GM23338 (cell line): ENCODE results near the gene SDHAF2.

Experiments used
- POLR2AphosphoS5 ChIP-seq: IDR thresholded peaks from 2 replicates; pipeline ENCODE4 v1.6.1; 2016; ENCODE audit warnings: antibody characterized with exemption, low read depth
- TF ChIP-seq, protein P1 (sequence below), 2 experiments: fragments of 200-600 bp in 1 of 2; sonication (generic) in 1 of 2; conservative IDR thresholded peaks; 2 replicates each; pipeline versions ENCODE4 v1.5.1 to v1.6.1; 2016 to 2017; ENCODE audit warnings: antibody characterized with exemption in 2 of 2, low read depth in 2 of 2, mild to moderate bottlenecking in 2 of 2, moderate library complexity in 1 of 2

DNA sequence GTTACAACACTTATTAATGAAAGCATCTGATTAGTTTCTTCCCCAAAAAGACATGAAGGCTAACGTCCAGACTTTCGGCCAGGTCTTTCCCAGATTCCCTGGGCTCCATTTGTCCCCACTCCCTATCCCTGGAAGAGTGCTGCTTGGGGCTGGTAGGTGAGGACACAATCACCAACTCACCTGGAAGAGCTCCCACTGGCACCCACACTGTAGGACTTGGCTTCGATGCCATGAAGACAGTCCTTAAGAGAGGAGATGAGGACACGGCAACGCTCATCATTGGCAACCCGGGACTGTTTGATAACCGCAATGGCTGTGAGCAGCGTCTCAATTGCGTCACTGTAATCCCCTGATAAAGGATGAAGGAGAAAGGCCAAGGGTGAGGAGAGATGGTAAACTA lies 18.3 kb upstream of the SDHAF2 start:
- no peak for TF ChIP-seq POLR2AphosphoS5
- TF ChIP-seq, protein P1, sequence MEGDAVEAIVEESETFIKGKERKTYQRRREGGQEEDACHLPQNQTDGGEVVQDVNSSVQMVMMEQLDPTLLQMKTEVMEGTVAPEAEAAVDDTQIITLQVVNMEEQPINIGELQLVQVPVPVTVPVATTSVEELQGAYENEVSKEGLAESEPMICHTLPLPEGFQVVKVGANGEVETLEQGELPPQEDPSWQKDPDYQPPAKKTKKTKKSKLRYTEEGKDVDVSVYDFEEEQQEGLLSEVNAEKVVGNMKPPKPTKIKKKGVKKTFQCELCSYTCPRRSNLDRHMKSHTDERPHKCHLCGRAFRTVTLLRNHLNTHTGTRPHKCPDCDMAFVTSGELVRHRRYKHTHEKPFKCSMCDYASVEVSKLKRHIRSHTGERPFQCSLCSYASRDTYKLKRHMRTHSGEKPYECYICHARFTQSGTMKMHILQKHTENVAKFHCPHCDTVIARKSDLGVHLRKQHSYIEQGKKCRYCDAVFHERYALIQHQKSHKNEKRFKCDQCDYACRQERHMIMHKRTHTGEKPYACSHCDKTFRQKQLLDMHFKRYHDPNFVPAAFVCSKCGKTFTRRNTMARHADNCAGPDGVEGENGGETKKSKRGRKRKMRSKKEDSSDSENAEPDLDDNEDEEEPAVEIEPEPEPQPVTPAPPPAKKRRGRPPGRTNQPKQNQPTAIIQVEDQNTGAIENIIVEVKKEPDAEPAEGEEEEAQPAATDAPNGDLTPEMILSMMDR (conservative IDR thresholded peaks at IDR 0.05; ENCODE audit: low read depth in 2 of 2) = no peak
